GM19467 (cell line): Measurements from ENCODE around the gene SEPTIN3.
"Not testable (repeated sequence)": the region's sequence is repeated elsewhere in the genome, so short reads cannot be mapped to it uniquely, and the experiment has no call there.

Source experiments
- ATAC-seq: cut with Tn5 transposase; IDR thresholded peaks from one replicate; pipeline ENCODE4 v1.9.1; 2021; ENCODE audit warnings: mild to moderate bottlenecking, moderate library complexity; ENCODE audit not compliant: unreplicated experiment

The SEPTIN3 gene

GRCh38 chr22:41940832-41941765, 28.1 kb upstream of the SEPTIN3 start:
- ATAC-seq, result no peak

GRCh38 chr22:41943661-41944209, 25.5 kb upstream of the SEPTIN3 start:
- ATAC-seq, result no peak

GRCh38 chr22:41946629-41947423, 22.4 kb upstream of the SEPTIN3 start, which contains the start of gene CENPM:
Gene CENPM (minus strand): TSS chr22:41947152. CDS start chr22:41947076, 76 bp downstream.
- peak; percentile 72 for ATAC-seq

- no peak for ATAC-seq
Measured at GRCh38 chr22:41947424-41948080, 21.7 kb upstream of the SEPTIN3 start.

GRCh38 chr22:41948142-41948541, 21.1 kb upstream of the SEPTIN3 start:
- ATAC-seq, result no peak

GRCh38 chr22:41948928-41949296, 20.3 kb upstream of the SEPTIN3 start:
- ATAC-seq, result not testable (repeated sequence)

GRCh38 chr22:41949297-41949965, 19.8 kb upstream of the SEPTIN3 start:
- no peak for ATAC-seq

GRCh38 chr22:41951898-41952474, 17.3 kb upstream of the SEPTIN3 start, which contains the start of gene SMIM45:
Gene SMIM45 (plus strand): TSS chr22:41952150.
- no peak for ATAC-seq

- ATAC-seq, result no peak
Measured at GRCh38 chr22:41952713-41953112, 16.5 kb upstream of the SEPTIN3 start.

GRCh38 chr22:41957941-41958556, 11.2 kb upstream of the SEPTIN3 start:
- ATAC-seq, result no peak

GRCh38 chr22:41963453-41964111, 5.7 kb upstream of the SEPTIN3 start:
- ATAC-seq, result no peak

GRCh38 chr22:41964112-41964491, 5.1 kb upstream of the SEPTIN3 start:
- no peak for ATAC-seq

- no peak for ATAC-seq
Measured at GRCh38 chr22:41966225-41966606, 3.0 kb upstream of the SEPTIN3 start.

- ATAC-seq, result no peak
Measured at GRCh38 chr22:41966607-41967240, 2.5 kb upstream of the SEPTIN3 start.

- ATAC-seq, result no peak
Measured at GRCh38 chr22:41968601-41969000, 642 bp upstream of the SEPTIN3 start.

GRCh38 chr22:41970601-41971000, 1.4 kb downstream of the SEPTIN3 start:
- no peak for ATAC-seq

GRCh38 chr22:41971431-41971830, 2.2 kb downstream of the SEPTIN3 start:
- no peak for ATAC-seq

GRCh38 chr22:41974691-41975290, 5.5 kb downstream of the SEPTIN3 start:
- ATAC-seq, result no peak
